Stimulated activated CD4-positive, alpha-beta T cell treated with anti-CD3 and anti-CD28 coated beads, Interleukin-12 subunit alpha, Interleukin-12 subunit beta, amount 100 ng/mL, for 24 hours (primary cell): ENCODE data around the gene CARD11.

Source experiments
- DNase-seq, 2 experiments: peaks; one replicate each; pipeline ENCODE4 v3.0.0-alpha.2; 2020; ENCODE audit warnings: low read depth in 2 of 2

The CARD11 gene

GRCh38 chr7:2873686-2874551, 169.7 kb downstream of the CARD11 start:
- no peak for DNase-seq

- DNase-seq = no peak
Measured at GRCh38 chr7:2873146-2873545, 170.5 kb downstream of the CARD11 start.

GRCh38 chr7:2872296-2872874, 171.3 kb downstream of the CARD11 start:
- no peak for DNase-seq

- DNase-seq = peak; percentile 30 to 62
Measured at GRCh38 chr7:2870471-2870931, 173.2 kb downstream of the CARD11 start.

- DNase-seq = no peak
Measured at GRCh38 chr7:2869981-2870380, 173.7 kb downstream of the CARD11 start.

GRCh38 chr7:2866601-2867000, 177.1 kb downstream of the CARD11 start:
- no peak for DNase-seq

GRCh38 chr7:2864999-2865670, 178.5 kb downstream of the CARD11 start:
- peak; percentile 49 to 72 for DNase-seq

- DNase-seq = no peak
Measured at GRCh38 chr7:2864204-2864985, 179.3 kb downstream of the CARD11 start.

GRCh38 chr7:2863461-2864066, 180.1 kb downstream of the CARD11 start:
- peak; percentile 29 to 70 for DNase-seq

GRCh38 chr7:2862831-2863361, 180.8 kb downstream of the CARD11 start:
- no peak for DNase-seq

GRCh38 chr7:2861509-2861908, 182.2 kb downstream of the CARD11 start:
- no peak for DNase-seq

GRCh38 chr7:2860627-2861133, 183.0 kb downstream of the CARD11 start:
- no peak for DNase-seq

GRCh38 chr7:2859952-2860351, 183.7 kb downstream of the CARD11 start:
- no peak for DNase-seq

- DNase-seq = no peak
Measured at GRCh38 chr7:2858621-2859020, 185.0 kb downstream of the CARD11 start.

GRCh38 chr7:2856388-2857169, 187.1 kb downstream of the CARD11 start:
- DNase-seq = no peak
